Raji (cell line): ENCODE data around the gene GPC3.

Experiments used
- POLR2A ChIP-seq: IDR thresholded peaks from 2 replicates; pipeline ENCODE4 v1.6.1; 2011; ENCODE audit warnings: low read depth, low read length, control low read depth; ENCODE audit not compliant: insufficient read depth

Gene GPC3

GRCh38 chrX:133865761-133866471 is 119.5 kb downstream of the GPC3 start:
- TF ChIP-seq POLR2A, result no peak

- TF ChIP-seq POLR2A, result no peak
Measured at GRCh38 chrX:133864236-133864635, 121.2 kb downstream of the GPC3 start.

GRCh38 chrX:133859860-133860259 is 125.5 kb downstream of the GPC3 start:
- TF ChIP-seq POLR2A, result no peak

- no peak for TF ChIP-seq POLR2A
Measured at GRCh38 chrX:133859336-133859735, 126.1 kb downstream of the GPC3 start.

- TF ChIP-seq POLR2A, result no peak
Measured at GRCh38 chrX:133857640-133858269, 127.6 kb downstream of the GPC3 start.

- no peak for TF ChIP-seq POLR2A
Measured at GRCh38 chrX:133856819-133857218, 128.6 kb downstream of the GPC3 start.

- no peak for TF ChIP-seq POLR2A
Measured at GRCh38 chrX:133854290-133854689, 131.1 kb downstream of the GPC3 start.

- no peak for TF ChIP-seq POLR2A
Measured at GRCh38 chrX:133852837-133853356, 132.5 kb downstream of the GPC3 start.

- no peak for TF ChIP-seq POLR2A
Measured at GRCh38 chrX:133852401-133852800, 133.0 kb downstream of the GPC3 start.

- no peak for TF ChIP-seq POLR2A
Measured at GRCh38 chrX:133850399-133850798, 135.0 kb downstream of the GPC3 start.

GRCh38 chrX:133849676-133850075 is 135.7 kb downstream of the GPC3 start:
- no peak for TF ChIP-seq POLR2A

- TF ChIP-seq POLR2A, result no peak
Measured at GRCh38 chrX:133847340-133847994, 137.9 kb downstream of the GPC3 start.

- no peak for TF ChIP-seq POLR2A
Measured at GRCh38 chrX:133846311-133846710, 139.1 kb downstream of the GPC3 start.

- TF ChIP-seq POLR2A, result no peak
Measured at GRCh38 chrX:133840415-133840814, 145.0 kb downstream of the GPC3 start.

- TF ChIP-seq POLR2A, result no peak
Measured at GRCh38 chrX:133838761-133839676, 146.4 kb downstream of the GPC3 start.
